Body of pancreas (tissue), 4 donors: Measurements from ENCODE around the gene PRUNE2. TPM values are rescaled to one million over a fixed set of nuclear protein-coding genes. Genes with fewer than 3 reads are reported as not detected.
A peak's percentile ranks its signal among the peaks of the same experiment; 100 is the strongest.

Source experiments
- ATAC-seq: fragments of 150-250 bp; one replicate; pipeline ENCODE4 v1.9.1; 2016
- DNase-seq, 4 donors: peaks; one replicate each; pipeline ENCODE4 v3.0.0-alpha.2; 2019
- H3K27ac ChIP-seq, 4 donors: fragments of 200-600 bp; sonication (generic); 1 replicate in 3 of 4; 2 replicates in 1 of 4; pipeline versions ENCODE4 v1.5.1 to v1.6.1; 2016 to 2019; ENCODE audit warnings: mild to moderate bottlenecking in 1 of 4, mixed read lengths in 1 of 4, moderate library complexity in 1 of 4
- H3K27me3 ChIP-seq, 2 donors: fragments of 200-600 bp; sonication (generic); one replicate each; pipeline ENCODE4 v1.6.0; 2016; ENCODE audit warnings: mild to moderate bottlenecking in 1 of 2
- H3K36me3 ChIP-seq, 2 donors: fragments of 200-600 bp; sonication (generic); replicated peaks in 1 of 2; 2 replicates each; pipeline ENCODE4 v1.5.1; 2016; ENCODE audit warnings: low read depth in 2 of 2; ENCODE audit not compliant: insufficient read depth in 1 of 2
- H3K4me1 ChIP-seq: fragments of 200-600 bp; sonication (generic); one replicate; pipeline ENCODE4 v1.6.0; 2016
- H3K4me3 ChIP-seq, 2 donors: fragments of 200-600 bp; sonication (generic); 1 replicate in 1 of 2; 2 replicates in 1 of 2; pipeline ENCODE4 v1.5.1; 2016 to 2019
- H3K9me3 ChIP-seq, 3 donors: fragments of 200-600 bp; sonication (generic); 1 replicate in 2 of 3; 2 replicates in 1 of 3; pipeline ENCODE4 v1.5.1; 2016
- POLR2A ChIP-seq, 3 donors: fragments of 450-650 bp; IDR thresholded peaks; one replicate each; pipeline ENCODE4 v1.6.1; 2016; ENCODE audit warnings: antibody characterized with exemption in 3 of 3, mild to moderate bottlenecking in 2 of 3
- WGBS, 2 donors: methylation state at CpG; one replicate each; pipeline ENCODE4 v1.1.5; 2017; 5-methylcytosine and 5-hydroxymethylcytosine counted together
- intact Hi-C: fragments of 100-400 bp; cut with DNase I; formaldehyde crosslinking; loops from one replicate; pipeline ENCODE4 v1.15.1; 2023
- total RNA-seq, 2 donors: library from RNA; depleted of rRNA; stranded (reverse); fragments of >200 nt; gene quantifications; one replicate each; pipeline ENCODE4 v1.1.0, GENCODE V29; 2016
- TF ChIP-seq, protein P1 (sequence below), 7 experiments: fragments of 450-650 bp in 4 of 7; fragments of 200-600 bp in 3 of 7; sonication (generic) in 3 of 7; IDR thresholded peaks; one replicate each; pipeline ENCODE4 v1.5.1; 2016 to 2019; ENCODE audit warnings: antibody characterized with exemption in 7 of 7

Gene PRUNE2
- total RNA-seq, 2 donors from 2014 or later: 3.9 to 15.2 TPM

DNA sequence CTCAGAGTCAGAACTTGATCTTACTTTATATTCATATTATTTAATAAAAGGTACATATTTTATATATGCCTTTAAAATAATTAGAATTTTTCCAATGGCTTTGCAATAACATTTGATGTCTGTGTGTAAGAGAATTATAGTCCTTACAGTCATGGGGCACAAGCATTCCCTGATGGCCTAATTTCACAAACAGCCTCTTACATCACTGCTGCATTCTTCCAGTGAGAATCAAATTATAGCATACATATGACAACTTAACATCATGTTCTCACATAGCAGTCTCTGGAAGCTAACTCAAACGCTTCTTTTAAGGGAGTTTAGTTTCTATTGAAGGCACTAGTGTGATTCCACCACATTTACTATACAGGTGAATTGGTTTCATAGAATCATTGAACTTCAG lies 15.3 kb upstream of the PRUNE2 start:
- no peaks in the 10 kb centered on the region for H3K4me1 ChIP-seq
- TF ChIP-seq POLR2A (IDR thresholded peaks at IDR 0.05): no peak
- TF ChIP-seq, protein P1, sequence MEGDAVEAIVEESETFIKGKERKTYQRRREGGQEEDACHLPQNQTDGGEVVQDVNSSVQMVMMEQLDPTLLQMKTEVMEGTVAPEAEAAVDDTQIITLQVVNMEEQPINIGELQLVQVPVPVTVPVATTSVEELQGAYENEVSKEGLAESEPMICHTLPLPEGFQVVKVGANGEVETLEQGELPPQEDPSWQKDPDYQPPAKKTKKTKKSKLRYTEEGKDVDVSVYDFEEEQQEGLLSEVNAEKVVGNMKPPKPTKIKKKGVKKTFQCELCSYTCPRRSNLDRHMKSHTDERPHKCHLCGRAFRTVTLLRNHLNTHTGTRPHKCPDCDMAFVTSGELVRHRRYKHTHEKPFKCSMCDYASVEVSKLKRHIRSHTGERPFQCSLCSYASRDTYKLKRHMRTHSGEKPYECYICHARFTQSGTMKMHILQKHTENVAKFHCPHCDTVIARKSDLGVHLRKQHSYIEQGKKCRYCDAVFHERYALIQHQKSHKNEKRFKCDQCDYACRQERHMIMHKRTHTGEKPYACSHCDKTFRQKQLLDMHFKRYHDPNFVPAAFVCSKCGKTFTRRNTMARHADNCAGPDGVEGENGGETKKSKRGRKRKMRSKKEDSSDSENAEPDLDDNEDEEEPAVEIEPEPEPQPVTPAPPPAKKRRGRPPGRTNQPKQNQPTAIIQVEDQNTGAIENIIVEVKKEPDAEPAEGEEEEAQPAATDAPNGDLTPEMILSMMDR (IDR thresholded peaks at IDR 0.05): no peak
- DNase-seq (no peak), ATAC-seq (no peak)
- H3K4me3 ChIP-seq: no peak overlapping the region
- intact Hi-C loops: no loop called here
- 39 to 61% methylated on average over 1 of the region's 1 CpG for WGBS, 2 donors
- no peak overlapping the region for H3K27ac ChIP-seq
- no peaks in the 10 kb centered on the region for H3K36me3 ChIP-seq
- peaks cover 0 to 4% of the 10 kb centered on the region in 2 donors for H3K27me3 ChIP-seq
- peaks cover 0 to 6% (median 0%) of the 10 kb centered on the region in 3 donors for H3K9me3 ChIP-seq

DNA sequence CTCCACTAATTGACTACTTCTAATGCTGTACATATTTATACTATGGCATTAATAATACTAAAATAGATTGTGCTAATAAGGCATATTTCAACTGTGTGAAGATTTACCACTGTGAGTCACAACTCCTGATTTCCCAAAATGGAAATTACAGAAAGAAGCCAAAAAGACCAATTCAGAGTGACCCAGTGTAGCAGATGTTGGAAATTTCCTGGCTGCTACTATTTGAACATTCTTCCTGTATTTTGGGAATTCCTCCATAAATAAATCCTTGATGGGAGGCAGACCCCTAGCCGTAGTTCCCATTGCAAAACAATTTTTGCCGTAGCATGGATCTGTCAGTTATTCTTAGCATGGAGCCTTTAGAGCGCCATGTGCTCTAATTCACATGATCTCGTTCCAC lies 11.4 kb upstream of the PRUNE2 start:
- no peaks in the 10 kb centered on the region for H3K9me3 ChIP-seq
- peaks cover 0 to 4% of the 10 kb centered on the region in 2 donors for H3K27me3 ChIP-seq
- ATAC-seq: no peak
- H3K4me1 ChIP-seq: no peaks in the 10 kb centered on the region
- no peak overlapping the region for H3K4me3 ChIP-seq
- DNase-seq: no peak
- no peak overlapping the region for H3K27ac ChIP-seq
- no peak for TF ChIP-seq POLR2A (IDR thresholded peaks at IDR 0.05)
- no peaks in the 10 kb centered on the region for H3K36me3 ChIP-seq
- intact Hi-C loops: no loop called here
- 54 to 60% methylated on average over 4 of the region's 4 CpGs for WGBS, 2 donors

DNA sequence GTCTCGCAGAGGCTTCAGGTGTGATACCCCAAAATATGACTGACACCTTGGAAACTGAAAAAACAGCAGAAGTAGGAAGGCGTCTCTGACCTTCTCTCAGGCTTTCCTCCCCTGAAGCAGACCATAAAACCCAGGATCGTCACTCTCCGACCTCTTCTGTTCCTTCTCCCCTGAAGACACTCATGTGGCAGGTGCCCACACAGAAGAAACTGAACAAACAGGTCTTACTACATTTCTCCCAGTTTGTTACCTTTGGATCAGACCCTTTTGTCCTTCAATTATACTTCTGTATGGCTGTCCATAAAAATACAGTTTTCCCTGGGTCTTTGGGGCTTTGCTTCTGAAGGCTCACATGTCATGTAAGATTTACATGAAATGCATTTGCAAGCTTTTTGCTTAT lies 10.3 kb upstream of the PRUNE2 start:
- intact Hi-C loops: no loop called here

DNA sequence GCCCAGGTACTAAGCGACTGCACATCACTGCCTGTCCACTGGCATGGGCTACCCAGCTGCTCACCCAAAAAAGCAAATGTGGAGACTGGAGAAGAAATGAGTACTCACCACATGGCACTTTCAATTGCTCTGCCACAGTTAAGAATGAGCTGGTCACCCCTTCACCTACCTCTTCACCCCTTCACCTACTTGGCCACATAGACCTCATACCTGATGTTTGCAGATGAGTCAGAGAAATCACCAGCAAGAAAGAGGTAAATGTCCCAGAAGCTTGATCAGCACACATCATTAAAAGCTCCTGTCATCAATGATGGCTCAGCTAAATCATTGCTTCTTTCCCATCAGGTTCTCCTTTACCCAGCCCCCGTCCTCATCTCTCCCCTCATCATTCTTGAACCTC lies 7.6 kb upstream of the PRUNE2 start:
- H3K4me1 ChIP-seq: no peaks in the 10 kb centered on the region
- DNase-seq: no peak
- intact Hi-C loops: no loop called here
- TF ChIP-seq, protein P1 (IDR thresholded peaks at IDR 0.05): no peak
- no peak for TF ChIP-seq POLR2A (IDR thresholded peaks at IDR 0.05)
- no peaks in the 10 kb centered on the region for H3K27me3 ChIP-seq
- no peaks in the 10 kb centered on the region for H3K9me3 ChIP-seq
- WGBS, 2 donors: 71 to 80% methylated on average over 2 of the region's 2 CpGs
- no peak overlapping the region for H3K27ac ChIP-seq
- H3K36me3 ChIP-seq: no peaks in the 10 kb centered on the region
- H3K4me3 ChIP-seq: no peak overlapping the region
- no peak for ATAC-seq

More for the DNA sequence above, 10.3 kb upstream of the PRUNE2 start:
- H3K4me1 ChIP-seq: no peaks in the 10 kb centered on the region
- H3K4me3 ChIP-seq: no peak overlapping the region
- whole genome bisulfite sequencing, 2 donors: 39 to 50% methylated on average over 4 of the region's 4 CpGs
- DNase-seq (no peak), ATAC-seq (no peak)
- no peak overlapping the region for H3K27ac ChIP-seq
- peaks cover 0 to 4% of the 10 kb centered on the region in 2 donors for H3K27me3 ChIP-seq
- H3K36me3 ChIP-seq: no peaks in the 10 kb centered on the region
- TF ChIP-seq, protein P1 (IDR thresholded peaks at IDR 0.05): no peak
- TF ChIP-seq POLR2A (IDR thresholded peaks at IDR 0.05): no peak
- H3K9me3 ChIP-seq: no peaks in the 10 kb centered on the region

DNA sequence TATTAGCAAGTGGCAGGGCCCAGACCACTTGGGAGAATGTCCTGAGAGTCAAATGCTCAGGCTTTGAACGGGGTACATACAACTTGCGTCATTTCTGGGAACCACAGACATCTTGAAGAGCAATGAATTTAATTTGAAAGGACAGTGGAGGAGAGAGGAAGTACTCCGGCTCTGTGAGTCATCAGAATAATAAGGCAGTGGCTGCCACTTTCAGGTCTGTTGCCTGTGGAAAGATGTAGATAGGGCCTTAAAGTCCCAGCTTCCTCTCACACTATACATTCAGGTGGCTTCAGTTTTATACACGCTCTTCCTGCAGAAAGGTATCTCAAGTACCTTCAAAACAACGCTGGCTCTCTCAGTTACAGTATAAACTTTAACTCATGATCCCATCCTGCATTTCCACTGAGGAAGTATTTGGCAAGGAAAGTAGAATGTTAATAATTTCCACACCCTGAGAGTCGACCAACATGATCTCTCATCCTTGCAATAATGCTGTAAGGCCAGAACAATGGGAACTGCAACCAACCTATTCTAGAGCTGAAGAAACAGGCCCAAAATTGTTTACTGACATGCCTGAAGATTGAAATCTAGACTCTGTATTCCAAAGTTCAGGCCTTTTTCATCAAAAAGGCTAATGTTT lies 6.8 kb upstream of the PRUNE2 start:
- Histone ChIP-seq H3K36me3 (no peaks in the 10 kb centered on the region), H3K27me3 (no peaks in the 10 kb centered on the region), H3K27ac (no peak overlapping the region), H3K4me3 (no peak overlapping the region), H3K9me3 (no peaks in the 10 kb centered on the region), H3K4me1 (no peaks in the 10 kb centered on the region)
- 41 to 45% methylated on average over 6 of the region's 6 CpGs for WGBS, 2 donors
- TF ChIP-seq, protein P1 (IDR thresholded peaks at IDR 0.05): no peak
- no peak for TF ChIP-seq POLR2A (IDR thresholded peaks at IDR 0.05)
- intact Hi-C loops: no loop called here
- peak in 1 of 4 donors; percentile 2 for DNase-seq
- no peak for ATAC-seq
